Iris pigment epithelial cell (primary cell): Measurements from ENCODE around the gene HNMT.
"Not testable (repeated sequence)": the region's sequence is repeated elsewhere in the genome, so short reads cannot be mapped to it uniquely, and the experiment has no call there.

Source experiments
- DNase-seq: peaks from one replicate; pipeline ENCODE4 v3.0.0-alpha.2; 2011; ENCODE audit warnings: low read depth

HNMT gene

DNA sequence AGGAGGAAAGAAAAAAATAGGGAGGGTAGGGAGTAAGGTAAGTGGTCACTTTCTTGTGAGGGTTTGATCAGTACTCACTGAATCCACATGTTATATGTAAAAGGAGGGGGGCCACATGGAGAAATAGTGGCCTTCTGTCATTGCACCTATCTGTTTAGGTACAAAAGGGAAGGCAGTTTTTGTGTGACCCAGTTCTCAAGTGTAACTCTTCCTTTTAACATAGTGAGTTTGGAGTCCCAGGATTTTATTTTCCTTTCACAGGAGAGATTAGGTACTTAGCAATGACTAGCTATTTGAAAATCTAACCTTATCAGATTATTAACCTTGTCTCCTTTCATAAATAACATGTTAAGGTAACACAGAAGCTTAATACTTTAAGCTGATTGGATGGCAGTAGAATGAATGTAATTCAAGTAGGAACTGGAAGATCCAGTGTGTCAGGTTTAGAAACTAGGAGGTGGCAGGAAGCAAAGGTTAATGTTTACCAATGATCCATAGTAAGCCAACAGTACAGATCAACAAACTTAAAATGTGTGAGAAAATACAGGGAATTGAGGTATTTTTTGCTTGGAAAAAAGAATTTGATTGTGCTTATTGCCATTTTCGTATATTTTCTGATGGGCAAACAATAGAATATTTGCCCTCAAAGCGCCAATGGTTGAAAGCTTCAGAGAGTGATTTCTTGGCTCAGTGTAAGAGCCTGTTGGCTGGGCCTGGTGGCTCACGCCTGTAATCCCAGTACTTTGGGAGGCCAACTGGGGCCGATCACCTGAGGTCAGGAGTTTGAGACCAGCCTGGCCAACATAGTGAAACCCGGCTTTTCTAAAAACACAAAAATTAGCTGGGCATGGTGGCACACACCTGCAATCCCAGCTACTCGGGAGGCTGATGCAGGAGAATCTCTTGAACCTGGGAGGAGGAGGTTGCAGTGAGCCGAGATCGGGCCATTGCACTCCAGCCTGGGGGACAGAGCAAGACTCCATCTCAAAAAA lies 11.3 kb downstream of the HNMT start:
- no peak for DNase-seq

DNA sequence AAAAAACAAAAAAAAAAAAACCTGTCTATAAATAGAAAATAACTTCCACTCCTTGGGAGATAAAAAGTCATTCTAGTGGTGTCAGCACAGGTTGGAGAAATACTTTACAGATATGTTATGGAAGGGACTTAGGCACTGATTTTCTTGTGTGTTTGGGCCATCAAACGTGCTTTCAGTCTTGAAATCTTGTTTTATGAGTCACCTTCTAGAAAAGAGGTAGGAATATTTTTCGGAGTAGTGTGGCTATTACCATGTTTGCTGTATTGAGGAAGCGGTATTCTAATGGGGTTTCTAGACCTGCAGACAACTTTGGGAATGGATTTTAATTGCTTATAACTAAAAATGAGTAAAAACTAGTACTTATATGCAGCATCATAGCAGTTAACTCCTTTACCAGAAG lies 12.0 kb downstream of the HNMT start:
- DNase-seq, result no peak

DNA sequence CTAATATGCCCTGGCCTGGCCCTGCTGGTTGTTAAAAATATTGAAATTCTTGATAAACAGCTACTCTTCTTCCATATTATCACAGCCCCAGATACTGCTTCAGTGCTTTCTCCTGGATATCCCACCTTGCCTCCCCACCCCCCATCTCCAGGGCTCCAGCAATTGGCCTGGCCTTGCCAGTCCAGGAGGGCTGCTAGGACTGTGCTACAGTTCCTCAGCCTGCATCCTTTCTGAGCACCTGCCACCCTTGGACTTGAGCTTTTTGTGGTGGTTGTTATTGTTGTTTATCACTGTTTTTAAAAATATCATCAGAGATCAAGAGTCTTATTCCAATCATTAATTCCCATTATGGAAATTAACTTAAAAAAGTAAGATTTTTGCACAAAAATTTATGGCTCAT lies 13.5 kb downstream of the HNMT start:
- DNase-seq, result no peak

DNA sequence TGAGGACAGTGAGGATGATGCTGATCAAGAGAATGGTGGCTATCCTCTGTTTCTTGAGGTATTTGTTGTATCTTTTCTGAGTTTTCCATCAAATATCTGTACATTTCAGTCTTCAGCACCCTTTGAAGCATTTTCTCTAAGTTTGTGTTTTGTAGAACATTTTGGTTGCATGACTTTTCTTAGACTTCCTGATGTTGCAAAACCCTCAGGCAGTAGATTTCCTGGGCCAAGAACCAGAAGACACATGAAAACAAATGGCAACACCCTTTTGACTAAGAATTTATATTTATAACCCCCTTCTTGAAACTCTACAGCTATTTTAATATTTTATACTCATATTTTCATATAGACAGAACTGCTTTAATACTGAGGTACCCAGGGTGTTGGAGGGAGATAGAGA lies 16.2 kb downstream of the HNMT start:
- peak; percentile 64 for DNase-seq

DNA sequence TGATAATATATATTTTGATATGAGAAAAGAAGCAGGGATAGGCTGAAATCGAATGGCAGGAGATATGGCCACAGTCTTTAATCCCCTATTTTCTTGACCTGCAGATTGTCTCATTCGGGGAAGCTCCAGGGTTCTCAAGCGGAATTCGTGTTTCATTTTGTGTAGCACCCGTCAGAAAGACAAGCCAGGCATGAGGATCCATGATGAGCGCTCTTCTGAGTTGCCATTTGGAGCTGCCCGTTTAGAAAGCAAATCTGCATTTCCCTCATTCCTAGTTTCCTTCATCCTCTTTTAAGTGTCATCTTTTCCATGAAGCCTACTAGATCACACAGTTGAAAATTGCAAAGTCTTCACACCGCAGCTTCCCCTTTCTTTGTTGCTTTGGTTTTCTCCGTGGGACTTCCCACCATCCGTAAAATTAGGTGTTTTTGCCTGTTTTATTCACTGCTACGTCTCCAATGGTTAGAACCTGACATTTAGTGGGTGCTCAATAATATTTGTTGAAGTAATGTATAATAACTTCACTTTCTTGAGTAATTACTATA lies 16.9 kb downstream of the HNMT start:
- no peak for DNase-seq

DNA sequence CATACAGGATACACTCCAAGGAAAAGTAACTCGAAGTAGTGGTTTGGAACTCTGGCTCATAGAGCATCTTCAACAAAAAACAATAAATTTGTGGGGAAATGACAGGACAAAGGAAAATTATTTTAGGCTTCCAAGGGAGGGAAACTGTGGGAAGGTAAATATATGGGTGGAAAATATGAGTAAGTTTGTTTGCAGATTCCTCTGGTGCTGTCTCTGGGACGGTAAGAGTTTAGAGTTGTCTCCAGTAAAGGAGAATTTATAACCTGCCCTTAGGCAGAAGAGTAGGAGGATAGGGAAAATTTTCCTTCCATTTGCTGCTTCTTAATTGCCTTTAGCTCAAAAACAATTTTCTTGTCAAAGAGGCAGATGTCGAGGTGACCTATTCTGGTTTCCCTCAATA lies 19.3 kb downstream of the HNMT start:
- no peak for DNase-seq

DNA sequence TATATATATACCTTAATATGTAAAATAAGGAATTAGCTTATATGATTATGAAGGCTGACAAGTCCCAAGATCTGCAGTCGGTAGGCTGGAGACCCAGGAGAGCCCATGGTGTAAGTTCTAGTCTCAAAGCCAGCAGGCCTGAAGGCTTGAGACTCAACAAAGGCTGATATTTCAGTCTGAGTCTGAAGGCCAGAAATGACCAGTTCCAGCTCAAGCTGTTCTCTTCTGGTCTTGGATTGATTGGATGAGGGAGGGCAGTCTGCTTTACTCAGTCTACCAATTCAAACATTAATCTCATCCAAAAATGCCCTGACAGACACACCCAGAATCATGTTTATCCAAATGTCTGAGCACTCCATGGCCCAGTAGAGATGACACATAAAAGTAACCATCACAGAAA lies 22.0 kb downstream of the HNMT start:
- DNase-seq, result no peak

DNA sequence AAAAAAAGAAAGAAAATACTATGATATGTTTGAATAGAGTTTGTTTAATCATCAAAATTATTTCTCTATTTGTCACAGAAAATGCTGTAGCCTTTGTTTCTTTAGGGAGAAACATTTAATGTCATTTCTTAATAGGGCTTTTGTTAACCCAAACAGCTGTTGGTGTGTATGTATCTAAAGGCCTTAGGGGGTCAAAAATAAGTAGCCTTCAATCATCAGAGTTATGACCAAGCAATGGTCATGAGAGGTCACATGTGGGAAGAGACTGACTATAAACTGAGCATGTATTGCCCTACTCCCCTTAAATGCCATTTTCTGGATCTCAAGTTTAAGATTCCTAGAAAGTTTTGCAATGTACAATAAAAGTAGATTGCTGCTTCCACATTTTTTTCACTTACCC lies 22.7 kb downstream of the HNMT start:
- DNase-seq, result no peak

DNA sequence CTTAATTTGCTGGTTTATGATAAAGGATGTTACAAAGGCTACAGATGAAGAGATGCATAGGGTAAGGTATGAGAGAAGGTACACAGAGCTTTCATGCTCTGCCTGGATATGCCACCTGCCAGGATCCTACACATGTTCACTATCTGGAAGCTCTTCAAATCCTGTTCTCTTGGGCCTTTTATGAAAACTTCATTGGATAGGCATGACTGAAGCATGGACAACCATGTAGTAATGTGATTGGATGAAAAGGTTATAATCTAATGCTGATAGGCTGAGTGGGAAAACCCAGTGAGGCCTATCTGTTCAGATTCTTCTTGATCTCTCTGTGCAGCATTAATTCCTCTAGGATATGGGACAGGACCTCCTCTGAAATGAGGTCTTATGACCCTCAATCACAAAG lies 26.8 kb downstream of the HNMT start:
- no peak for DNase-seq

DNA sequence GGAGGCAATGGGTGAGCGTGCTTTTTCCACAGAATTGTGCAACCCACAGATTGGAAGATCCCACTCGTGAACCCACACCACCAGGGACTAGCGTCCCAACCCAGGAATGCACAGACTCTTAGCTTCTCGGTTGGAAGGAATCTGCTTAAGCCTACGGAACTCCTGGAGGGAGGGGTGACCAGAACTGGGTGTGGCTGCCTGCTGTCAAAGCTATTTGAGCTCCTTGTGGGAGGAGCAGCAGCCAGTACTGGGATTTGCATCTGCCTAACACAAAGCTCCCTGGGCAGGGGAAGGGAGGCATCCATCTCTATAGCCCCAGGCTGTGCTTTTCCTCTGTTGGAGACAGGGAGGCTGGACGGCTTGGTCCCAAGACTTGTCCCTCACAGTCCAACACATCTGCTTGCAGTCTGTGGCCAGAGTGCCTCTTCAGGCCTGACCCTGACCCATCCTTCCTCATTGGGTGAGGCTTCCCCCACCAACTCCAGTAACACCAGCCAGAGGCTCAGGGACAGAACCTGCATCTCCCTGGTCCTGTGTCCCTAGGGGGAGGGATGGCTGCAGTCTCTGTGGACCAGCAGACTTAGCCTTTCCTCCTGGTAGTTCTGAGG lies 27.9 kb downstream of the HNMT start:
- no peak for DNase-seq

DNA sequence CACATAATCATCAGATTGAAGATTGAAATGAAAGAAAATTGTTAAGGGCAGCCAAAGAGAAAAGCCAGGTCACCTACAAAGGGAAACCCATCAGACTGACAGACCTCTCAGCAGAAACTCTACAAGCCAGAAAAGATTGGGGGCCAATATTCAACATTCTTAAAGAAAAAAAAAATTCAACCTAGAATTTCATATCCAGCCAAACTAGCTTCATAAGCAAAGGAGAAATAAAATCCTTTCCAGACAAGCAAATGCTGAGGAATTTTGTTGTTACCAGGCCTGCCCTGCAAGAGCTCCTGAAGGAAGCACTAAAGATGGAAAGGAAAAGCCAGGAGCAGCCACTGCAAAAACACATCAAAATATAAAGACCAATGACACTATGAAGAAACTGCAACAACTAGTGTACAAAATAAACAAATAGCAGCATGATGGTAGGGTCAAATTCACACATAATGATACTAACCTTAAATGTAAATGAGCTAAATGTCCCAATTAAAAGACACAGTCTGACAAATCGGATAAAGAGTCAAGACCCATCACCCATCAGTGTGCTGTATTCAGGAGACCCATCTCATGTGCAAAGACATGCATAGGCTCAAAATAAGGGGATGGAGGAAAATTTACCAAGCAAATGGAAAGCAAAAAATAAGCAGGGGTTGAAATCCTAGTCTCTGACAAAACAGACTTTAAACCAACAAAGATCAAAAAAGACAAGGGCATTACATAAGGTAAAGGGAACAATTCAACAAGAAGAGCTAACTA lies 29.6 kb downstream of the HNMT start:
- DNase-seq, result not testable (repeated sequence)

DNA sequence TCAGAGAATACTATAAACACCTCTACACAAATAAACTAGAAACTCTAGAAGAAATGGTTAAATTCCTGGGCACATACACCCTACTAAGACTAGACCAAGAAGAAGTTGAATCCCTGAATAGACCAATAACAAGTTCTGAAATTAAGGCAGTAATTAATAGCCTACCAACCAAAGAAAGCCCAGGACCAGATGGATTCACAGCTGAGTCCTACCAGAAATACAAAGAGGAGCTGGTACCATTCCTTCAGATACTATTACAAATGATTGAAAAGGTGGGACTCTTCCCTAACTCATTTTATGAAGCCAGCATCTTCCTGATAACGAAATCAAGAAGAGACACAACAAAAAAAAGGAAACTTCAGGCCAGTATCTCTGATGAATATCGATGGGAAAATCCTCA lies 31.1 kb downstream of the HNMT start:
- DNase-seq, result not testable (repeated sequence)

DNA sequence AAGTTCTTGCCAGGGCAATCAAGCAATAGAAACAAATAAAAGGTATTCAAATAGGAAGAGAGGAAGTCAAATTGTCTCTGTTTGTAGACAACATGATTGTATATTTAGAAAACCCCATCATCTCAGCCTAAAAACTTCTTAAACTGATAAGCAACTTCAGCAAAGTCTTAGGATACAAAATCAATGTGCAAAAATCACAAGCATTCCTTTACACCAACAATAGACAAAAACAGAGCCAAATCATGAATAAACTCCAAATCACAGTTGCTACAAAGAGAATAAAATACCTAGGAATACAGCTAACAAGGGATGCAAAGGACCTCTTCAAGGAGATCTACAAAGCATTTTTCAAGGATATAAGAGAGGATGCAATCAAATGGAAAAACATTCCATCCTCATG lies 31.9 kb downstream of the HNMT start:
- not testable (repeated sequence) for DNase-seq

DNA sequence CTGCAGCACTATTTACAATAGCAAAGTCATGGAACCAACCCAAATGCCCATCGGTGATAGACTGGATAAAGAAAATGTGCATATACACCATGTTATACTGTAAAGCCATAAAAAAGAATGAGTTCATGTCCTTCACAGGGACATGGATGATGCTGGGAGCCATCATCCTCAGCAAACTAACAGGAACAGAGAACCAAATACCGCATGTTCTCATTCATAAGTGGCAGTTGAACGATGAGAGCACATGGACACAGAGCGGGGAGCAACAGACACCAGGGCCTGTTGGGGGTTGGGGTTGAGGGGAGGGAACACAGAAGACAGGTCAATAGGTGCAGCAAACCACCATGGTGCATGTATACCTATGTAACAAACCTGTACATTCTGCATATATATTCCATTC lies 33.5 kb downstream of the HNMT start:
- DNase-seq, result no peak

DNA sequence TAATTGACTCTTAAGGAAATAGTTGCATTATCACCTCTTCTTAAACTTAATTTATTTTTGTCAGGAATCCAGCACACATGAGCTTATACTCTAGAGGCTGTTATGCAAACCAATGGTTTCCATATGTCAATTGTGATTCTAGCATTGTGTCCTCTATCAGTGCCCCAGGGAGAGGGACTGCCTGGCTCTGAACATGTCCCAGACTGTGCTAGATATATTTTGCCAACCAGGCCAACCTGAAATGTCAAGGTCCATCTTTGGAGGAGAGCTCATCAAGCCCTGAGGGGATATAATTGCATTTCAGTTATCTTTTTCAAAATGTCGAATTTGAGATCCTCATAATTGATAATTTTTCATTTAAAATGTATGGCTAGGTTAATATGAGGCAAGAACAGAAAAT lies 34.2 kb downstream of the HNMT start:
- DNase-seq, result no peak

DNA sequence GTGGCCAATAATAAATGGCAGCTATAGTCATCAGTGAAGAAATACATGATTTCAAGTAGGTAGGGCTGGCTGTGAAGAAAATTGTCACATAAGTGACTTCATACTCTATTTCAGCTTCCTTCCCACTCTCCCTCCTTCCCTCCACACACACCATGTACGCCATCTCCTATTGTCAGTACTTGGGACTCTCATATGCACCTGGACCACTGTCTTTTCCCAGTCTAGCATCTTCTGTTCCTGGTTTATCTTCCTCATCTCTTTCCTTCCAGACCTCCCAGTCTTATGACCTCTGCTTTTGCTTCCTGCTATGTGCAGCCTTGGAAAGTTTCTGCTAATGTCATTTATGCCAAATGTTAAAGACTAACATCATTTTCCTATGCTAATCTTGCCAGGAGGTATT lies 35.0 kb downstream of the HNMT start:
- no peak for DNase-seq

DNA sequence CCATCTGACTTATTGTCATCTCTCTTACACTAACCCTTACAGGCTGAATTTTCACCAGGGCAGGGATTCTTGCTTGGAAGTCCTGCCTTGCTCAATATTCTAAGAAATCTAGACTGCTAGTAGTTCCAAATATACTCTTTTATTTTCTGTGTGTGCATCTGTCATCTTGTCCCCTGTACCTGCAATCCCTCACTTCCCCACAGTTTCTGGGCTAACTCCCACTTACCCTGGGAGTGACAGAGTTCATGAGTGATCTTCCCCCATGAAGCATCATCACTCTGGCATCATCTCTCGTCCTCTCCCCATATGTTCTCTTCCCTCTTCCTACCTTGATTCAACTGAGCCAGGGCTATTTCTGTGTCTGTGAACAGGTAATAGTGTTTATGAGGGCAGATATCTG lies 35.7 kb downstream of the HNMT start:
- no peak for DNase-seq

DNA sequence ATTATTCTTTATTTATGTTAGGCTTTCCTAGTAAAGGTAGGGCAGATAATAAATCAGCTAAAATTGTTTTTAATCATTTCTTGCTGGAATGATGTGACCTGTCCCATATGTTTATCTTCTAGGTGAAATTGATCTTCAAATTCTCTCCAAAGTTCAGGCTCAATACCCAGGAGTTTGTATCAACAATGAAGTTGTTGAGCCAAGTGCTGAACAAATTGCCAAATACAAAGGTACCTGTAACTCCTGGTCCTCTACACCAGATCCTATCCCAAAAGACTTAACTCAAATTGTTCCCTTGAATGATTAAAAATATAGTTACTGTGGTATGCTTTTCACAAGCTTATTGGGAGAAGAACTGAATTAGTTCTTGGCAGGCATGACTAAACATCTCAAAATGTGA lies 36.5 kb downstream of the HNMT start:
- DNase-seq, result no peak

DNA sequence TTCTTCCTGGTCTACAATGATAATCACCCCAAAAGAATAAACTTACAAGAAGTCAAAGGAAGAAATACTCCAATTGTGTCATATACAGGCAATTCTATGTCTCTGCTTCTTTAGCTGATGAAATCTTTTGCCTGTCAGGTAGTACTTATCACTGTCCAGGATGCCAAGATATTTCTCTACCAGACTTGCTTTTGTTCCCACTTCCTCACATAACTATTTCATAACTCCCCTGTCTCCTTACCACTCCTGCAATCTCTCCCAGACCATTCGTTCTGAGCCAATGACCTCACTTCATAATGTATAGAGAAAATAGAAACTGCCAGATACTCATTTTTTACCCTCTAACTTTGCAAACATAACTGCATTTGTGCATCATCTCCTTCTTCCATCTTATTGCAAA lies 39.1 kb downstream of the HNMT start:
- no peak for DNase-seq

DNA sequence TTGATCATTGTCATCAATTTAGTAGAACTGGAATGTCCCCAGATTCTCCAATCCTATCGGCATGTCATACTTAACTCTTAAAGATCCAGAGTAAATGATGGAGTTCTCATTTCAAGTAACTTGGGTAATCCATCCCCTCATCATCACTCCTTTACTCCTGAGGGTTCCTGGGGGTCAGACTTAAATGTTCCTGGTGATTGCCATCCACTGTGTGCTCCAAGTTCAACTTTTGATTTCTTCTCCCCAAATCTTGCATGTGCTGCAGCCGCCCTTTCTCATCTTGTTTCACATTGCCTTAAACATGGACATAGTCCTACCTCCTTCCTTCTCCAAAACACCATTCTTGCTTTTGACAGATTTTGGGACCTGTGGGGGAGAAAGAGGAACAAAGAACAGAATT lies 43.2 kb downstream of the HNMT start:
- DNase-seq, result no peak

DNA sequence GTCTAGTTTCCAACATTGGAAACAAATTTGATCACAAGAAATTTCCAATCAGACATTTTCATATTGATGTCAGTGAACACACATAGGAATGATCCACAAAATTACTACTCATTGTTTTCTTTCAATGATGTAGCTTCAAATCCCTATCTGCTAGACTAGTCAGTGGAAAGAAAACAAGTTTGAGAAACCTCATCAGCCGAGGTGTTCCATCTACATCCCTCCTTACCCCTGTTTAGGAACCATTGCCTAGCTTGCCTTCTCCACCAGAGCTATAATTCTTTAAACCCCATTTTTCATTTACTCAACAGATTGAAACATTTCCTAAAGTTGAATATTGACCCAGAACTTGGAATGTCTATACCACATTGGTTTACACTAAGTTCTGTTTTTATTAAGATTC lies 45.3 kb downstream of the HNMT start:
- DNase-seq, result no peak

DNA sequence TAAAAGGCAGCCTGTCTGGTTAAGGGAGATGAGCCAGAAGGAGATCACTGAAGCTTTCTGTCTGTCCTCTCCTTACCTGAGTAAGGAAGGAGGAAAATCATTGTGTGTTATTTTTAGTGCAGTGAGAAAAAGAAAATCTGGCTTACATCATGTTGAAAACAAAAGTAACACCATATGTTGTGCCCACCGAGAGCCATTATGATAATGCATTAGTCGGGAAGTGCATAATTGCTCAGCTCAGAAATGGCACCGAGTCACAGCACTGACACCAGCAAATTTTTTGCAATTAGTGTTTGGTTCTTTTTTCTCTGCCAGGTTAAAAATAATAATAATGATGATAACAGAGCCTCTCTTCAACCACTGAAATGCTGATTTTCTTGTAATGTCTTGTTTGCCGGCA lies 46.6 kb downstream of the HNMT start:
- DNase-seq, result no peak

DNA sequence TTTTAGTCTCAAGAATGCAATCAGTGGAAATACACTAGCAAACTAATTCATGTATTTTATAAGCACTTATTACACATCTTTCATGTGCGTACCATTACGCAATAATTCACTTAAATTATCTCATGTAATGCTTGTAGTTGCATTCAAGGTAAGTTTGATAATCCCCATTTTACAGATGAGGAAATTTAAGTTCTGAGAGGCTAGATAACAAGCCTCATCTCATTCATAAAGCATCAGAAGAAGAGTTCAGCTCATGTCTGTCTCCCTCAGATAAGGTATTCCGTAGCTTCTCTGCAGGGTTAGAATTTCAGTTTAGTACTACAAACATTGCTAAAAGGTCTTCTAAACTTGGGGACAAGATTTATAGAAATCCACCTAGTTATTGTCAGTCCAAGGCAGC lies 47.8 kb downstream of the HNMT start:
- no peak for DNase-seq
